Activated T-cell treated with anti-CD3 and anti-CD28 coated beads, Interleukin-2, amount 50 U/mL, for 4 hours (primary cell): ENCODE data around the gene BPNT1. TPM values are rescaled to one million over a fixed set of nuclear protein-coding genes. Genes with fewer than 3 reads are reported as not detected.
"Not testable (repeated sequence)": the region's sequence is repeated elsewhere in the genome, so short reads cannot be mapped to it uniquely, and the experiment has no call there.

Experiments
- ATAC-seq, 2 donors: fragments of 200-7000 bp; cut with Tn5 transposase; one replicate each; pipeline ENCODE4 v1.10.0; 2021
- DNase-seq: peaks from one replicate; pipeline ENCODE4 v3.0.0-alpha.2; 2020
- H3K27me3 Mint-ChIP-seq: one replicate; pipeline ENCODE4 v1.8.0; 2021; ENCODE audit warnings: low read depth, mixed read lengths
- H3K36me3 Mint-ChIP-seq: one replicate; pipeline ENCODE4 v1.8.0; 2022; ENCODE audit warnings: mixed read lengths; ENCODE audit not compliant: insufficient read depth
- H3K4me1 Mint-ChIP-seq: one replicate; pipeline ENCODE4 v1.8.0; 2021; ENCODE audit warnings: low read depth, mixed read lengths
- H3K4me3 Mint-ChIP-seq: one replicate; pipeline ENCODE4 v1.8.0; 2021; ENCODE audit warnings: mild to moderate bottlenecking, moderate library complexity, mixed read lengths
- H3K9me3 Mint-ChIP-seq: one replicate; pipeline ENCODE4 v1.8.0; 2021; ENCODE audit warnings: mixed read lengths
- total RNA-seq, 3 donors: library from RNA; stranded (reverse); gene quantifications; one replicate each; pipeline ENCODE4 v1.2.1, GENCODE V29; 2021

BPNT1 gene
- total RNA-seq, 3 donors from 2014 or later, result 25.5 to 29.4 (median 28.2) TPM

- Mint-ChIP-seq H3K4me3 (peak within 1 kb of the TSS; percentile 95), H3K36me3 (peaks cover 7% of the 10 kb centered on the region), H3K9me3 (no peaks in the 10 kb centered on the region), H3K27me3 (no peaks in the 10 kb centered on the region), H3K4me1 (peaks cover 25% of the 10 kb centered on the region)
- DNase-seq, result peak; percentile 90
- peak; percentile 98 for ATAC-seq
Measured at GRCh38 chr1:220046052-220046930, 43.3 kb downstream of the BPNT1 start, which contains the start of gene EPRS1. Gene EPRS1, minus strand, starts transcription at chr1:220046505. Its CDS starts 117 bp downstream, at chr1:220046388.

GRCh38 chr1:220045356-220046051, 44.1 kb downstream of the BPNT1 start:
- peak; percentile 16 to 18 for ATAC-seq
- Mint-ChIP-seq H3K36me3 (peaks cover 7% of the 10 kb centered on the region), H3K4me3 (peak overlapping the region; percentile 95), H3K27me3 (no peaks in the 10 kb centered on the region), H3K9me3 (no peaks in the 10 kb centered on the region), H3K4me1 (peaks cover 25% of the 10 kb centered on the region)
- no peak for DNase-seq

- no peak for DNase-seq
- Mint-ChIP-seq H3K4me3 (peak overlapping the region; percentile 95), H3K9me3 (no peaks in the 10 kb centered on the region), H3K27me3 (no peaks in the 10 kb centered on the region), H3K4me1 (peaks cover 25% of the 10 kb centered on the region), H3K36me3 (peaks cover 7% of the 10 kb centered on the region)
- no peak for ATAC-seq
Measured at GRCh38 chr1:220044678-220045355, 44.8 kb downstream of the BPNT1 start.

- DNase-seq, result no peak
- ATAC-seq, result no peak
- no peaks in the 10 kb centered on the region for H3K27me3 Mint-ChIP-seq
- no peaks in the 10 kb centered on the region for H3K9me3 Mint-ChIP-seq
- peaks cover 31% of the 10 kb centered on the region for H3K4me1 Mint-ChIP-seq
- peak overlapping the region; percentile 63 for H3K4me3 Mint-ChIP-seq
- H3K36me3 Mint-ChIP-seq, result peaks cover 13% of the 10 kb centered on the region
Measured at GRCh38 chr1:220043646-220044045, 45.9 kb downstream of the BPNT1 start.

GRCh38 chr1:220040028-220040596, 49.5 kb downstream of the BPNT1 start:
- ATAC-seq (peak in 1 of 2 donors; percentile 5), DNase-seq (no peak)
- Mint-ChIP-seq H3K9me3 (no peaks in the 10 kb centered on the region), H3K4me1 (peaks cover 40% of the 10 kb centered on the region), H3K36me3 (peaks cover 28% of the 10 kb centered on the region), H3K27me3 (no peaks in the 10 kb centered on the region), H3K4me3 (no peak overlapping the region)

- Mint-ChIP-seq H3K27me3 (no peaks in the 10 kb centered on the region), H3K4me3 (no peak overlapping the region), H3K36me3 (peaks cover 33% of the 10 kb centered on the region), H3K9me3 (no peaks in the 10 kb centered on the region), H3K4me1 (peaks cover 32% of the 10 kb centered on the region)
- no peak for ATAC-seq
- DNase-seq, result no peak
Measured at GRCh38 chr1:220038640-220039039, 50.9 kb downstream of the BPNT1 start.

GRCh38 chr1:220037810-220038209, 51.8 kb downstream of the BPNT1 start:
- not testable (repeated sequence) for H3K4me3 Mint-ChIP-seq, H3K27me3 Mint-ChIP-seq, DNase-seq, H3K9me3 Mint-ChIP-seq
- Mint-ChIP-seq H3K36me3 (peaks cover 30% of the 10 kb centered on the region), H3K4me1 (peaks cover 25% of the 10 kb centered on the region)
- ATAC-seq, result peak; percentile 48 to 56

GRCh38 chr1:220032911-220033310, 56.7 kb downstream of the BPNT1 start:
- DNase-seq (no peak), ATAC-seq (no peak)
- no peak overlapping the region for H3K4me3 Mint-ChIP-seq
- H3K27me3 Mint-ChIP-seq, result no peaks in the 10 kb centered on the region
- H3K36me3 Mint-ChIP-seq, result peaks cover 47% of the 10 kb centered on the region
- no peaks in the 10 kb centered on the region for H3K9me3 Mint-ChIP-seq
- H3K4me1 Mint-ChIP-seq, result peaks cover 13% of the 10 kb centered on the region

GRCh38 chr1:220031287-220031686, 58.3 kb downstream of the BPNT1 start:
- ATAC-seq (no peak), DNase-seq (no peak)
- H3K4me1 Mint-ChIP-seq, result peaks cover 2% of the 10 kb centered on the region
- H3K9me3 Mint-ChIP-seq, result no peaks in the 10 kb centered on the region
- H3K27me3 Mint-ChIP-seq, result no peaks in the 10 kb centered on the region
- H3K36me3 Mint-ChIP-seq, result peaks cover 37% of the 10 kb centered on the region
- H3K4me3 Mint-ChIP-seq, result no peak overlapping the region

- no peaks in the 10 kb centered on the region for H3K9me3 Mint-ChIP-seq
- DNase-seq (no peak), ATAC-seq (no peak)
- H3K27me3 Mint-ChIP-seq, result no peaks in the 10 kb centered on the region
- peaks cover 38% of the 10 kb centered on the region for H3K36me3 Mint-ChIP-seq
- H3K4me3 Mint-ChIP-seq, result no peak overlapping the region
- H3K4me1 Mint-ChIP-seq, result no peaks in the 10 kb centered on the region
Measured at GRCh38 chr1:220028346-220028895, 61.2 kb downstream of the BPNT1 start.

- peaks cover 5% of the 10 kb centered on the region for H3K4me1 Mint-ChIP-seq
- peaks cover 39% of the 10 kb centered on the region for H3K36me3 Mint-ChIP-seq
- H3K4me3 Mint-ChIP-seq, result no peak overlapping the region
- no peaks in the 10 kb centered on the region for H3K9me3 Mint-ChIP-seq
- ATAC-seq, result no peak
- DNase-seq, result no peak
- H3K27me3 Mint-ChIP-seq, result no peaks in the 10 kb centered on the region
Measured at GRCh38 chr1:220019071-220019470, 70.5 kb downstream of the BPNT1 start.

GRCh38 chr1:220013497-220013896, 76.1 kb downstream of the BPNT1 start:
- DNase-seq (no peak), ATAC-seq (no peak)
- no peaks in the 10 kb centered on the region for H3K9me3 Mint-ChIP-seq
- H3K27me3 Mint-ChIP-seq, result no peaks in the 10 kb centered on the region
- H3K4me1 Mint-ChIP-seq, result peaks cover 15% of the 10 kb centered on the region
- peaks cover 37% of the 10 kb centered on the region for H3K36me3 Mint-ChIP-seq
- no peak overlapping the region for H3K4me3 Mint-ChIP-seq

- Mint-ChIP-seq H3K4me3 (no peak overlapping the region), H3K27me3 (no peaks in the 10 kb centered on the region), H3K36me3 (peaks cover 39% of the 10 kb centered on the region), H3K4me1 (peaks cover 15% of the 10 kb centered on the region), H3K9me3 (no peaks in the 10 kb centered on the region)
- DNase-seq (no peak), ATAC-seq (no peak)
Measured at GRCh38 chr1:220012259-220012658, 77.3 kb downstream of the BPNT1 start.

GRCh38 chr1:220011620-220012019, 78.0 kb downstream of the BPNT1 start:
- no peaks in the 10 kb centered on the region for H3K9me3 Mint-ChIP-seq
- H3K27me3 Mint-ChIP-seq, result no peaks in the 10 kb centered on the region
- no peak for DNase-seq
- H3K4me3 Mint-ChIP-seq, result no peak overlapping the region
- peaks cover 42% of the 10 kb centered on the region for H3K36me3 Mint-ChIP-seq
- no peak for ATAC-seq
- peaks cover 15% of the 10 kb centered on the region for H3K4me1 Mint-ChIP-seq
